HG02981 (cell line): ENCODE data around the gene TTC12.
"Not testable (repeated sequence)": the region's sequence is repeated elsewhere in the genome, so short reads cannot be mapped to it uniquely, and the experiment has no call there.

Experiments
- ATAC-seq: cut with Tn5 transposase; IDR thresholded peaks from one replicate; pipeline ENCODE4 v1.9.1; 2021; ENCODE audit warnings: mild to moderate bottlenecking, moderate library complexity; ENCODE audit not compliant: unreplicated experiment

The TTC12 gene

DNA sequence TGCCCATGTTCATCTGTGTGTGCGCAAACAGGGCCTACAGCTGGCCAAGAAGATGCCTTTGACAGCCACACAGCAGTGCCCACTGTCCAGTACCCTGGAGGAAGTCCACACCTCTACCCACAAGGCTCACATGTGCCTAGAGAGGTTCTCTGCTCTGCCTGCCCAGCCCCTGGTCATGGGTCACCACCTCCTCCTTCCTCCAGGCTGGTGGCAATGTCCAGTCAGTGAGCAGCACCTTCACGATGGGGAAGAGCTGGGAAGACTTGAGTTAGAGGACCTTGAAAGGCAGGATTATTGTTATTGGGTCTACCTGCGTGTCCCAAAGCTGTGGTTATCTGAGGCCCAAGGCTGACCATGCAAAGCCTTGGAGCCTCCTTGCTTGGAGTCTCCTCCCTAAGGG lies 28.4 kb upstream of the TTC12 start:
- no peak for ATAC-seq

DNA sequence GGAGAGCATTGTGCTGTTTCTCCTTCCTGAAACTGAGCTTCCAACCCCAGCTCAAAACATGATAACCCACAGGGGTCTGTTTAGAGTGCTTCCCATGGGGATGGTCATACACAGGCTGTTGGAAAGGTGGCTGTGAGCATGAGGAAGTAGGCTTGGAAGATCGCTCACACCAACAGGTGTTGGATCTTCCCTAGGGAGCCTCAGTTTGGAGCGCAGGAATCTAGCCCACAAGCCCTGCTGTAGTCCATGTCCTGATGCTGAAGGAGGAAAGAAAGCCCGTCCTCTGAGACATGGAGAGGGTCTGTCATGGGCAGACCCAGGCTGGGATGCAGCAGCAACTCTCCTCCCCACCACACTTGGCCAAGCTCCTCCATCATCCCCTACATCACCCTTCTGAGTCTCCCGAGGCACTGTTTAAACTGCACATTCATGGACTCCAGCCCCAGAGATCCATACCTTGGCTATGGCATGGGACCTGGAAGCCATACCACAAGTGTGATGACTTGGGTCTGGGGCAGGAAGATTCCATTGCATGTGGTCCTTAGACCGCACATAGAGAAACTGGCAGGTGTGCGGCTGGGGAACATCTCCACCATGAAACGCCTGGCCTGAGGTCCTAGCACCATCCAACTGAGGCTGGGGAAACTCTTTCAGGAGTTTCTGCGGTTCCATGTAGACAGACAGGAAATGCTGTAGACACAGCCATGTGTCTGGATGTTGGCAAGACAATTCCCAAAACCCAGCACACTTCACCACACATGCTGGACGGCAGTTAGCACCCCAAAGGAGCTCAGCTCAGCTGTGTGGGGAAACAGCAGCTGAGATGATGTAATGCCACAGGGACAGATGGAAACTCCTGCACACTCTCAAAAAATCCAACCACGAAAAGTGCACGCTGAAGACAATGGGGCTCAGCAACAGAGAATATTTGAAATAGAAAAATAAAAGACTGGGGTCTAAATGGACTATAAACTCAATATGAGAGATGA lies 27.6 kb upstream of the TTC12 start:
- ATAC-seq, result no peak

DNA sequence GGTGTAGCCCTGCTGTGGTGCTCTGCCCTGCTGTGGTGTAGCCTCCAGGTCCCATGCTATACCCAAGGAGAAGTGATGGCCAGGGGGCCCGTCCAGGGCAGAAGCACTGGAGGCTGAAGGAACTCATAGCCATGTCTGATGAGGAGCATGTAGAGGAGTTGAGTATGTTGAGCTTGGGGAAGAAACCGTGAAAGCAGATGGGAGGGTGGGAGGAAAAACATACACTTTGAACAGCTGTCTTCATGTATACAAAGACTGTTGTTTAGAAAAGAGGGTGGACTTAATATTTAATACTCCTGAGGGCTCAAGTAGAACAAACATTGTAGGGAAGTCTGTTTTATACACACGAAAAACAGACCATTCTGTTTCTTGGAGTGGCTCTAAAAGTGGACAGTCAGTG lies 26.6 kb upstream of the TTC12 start:
- ATAC-seq, result no peak

DNA sequence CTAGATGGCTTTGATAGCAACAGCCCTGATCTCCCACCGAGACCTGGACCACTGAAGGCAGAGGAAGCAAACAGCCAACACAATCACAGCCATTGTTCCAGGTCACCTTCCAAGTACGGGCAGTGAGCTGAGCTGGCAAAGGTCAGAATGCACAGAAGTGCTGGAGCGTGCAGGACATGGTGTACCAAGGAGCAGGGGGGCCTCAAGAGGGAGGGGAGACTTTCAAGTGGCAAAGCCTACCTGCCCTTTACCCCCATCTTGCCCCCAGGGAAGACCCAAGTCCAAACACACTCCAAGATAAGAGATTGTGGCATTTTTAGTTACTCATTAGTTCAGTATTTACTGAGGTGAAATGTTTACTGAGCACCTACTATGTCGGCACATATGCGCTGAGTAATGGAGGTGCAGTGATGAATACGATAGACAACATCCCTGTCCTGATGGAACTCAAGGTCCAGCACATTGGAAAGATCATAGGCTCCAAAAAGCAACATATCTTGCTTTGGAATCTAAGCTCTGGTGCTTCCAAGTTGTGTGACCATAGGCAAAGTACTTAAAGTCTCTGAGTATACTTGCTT lies 26.0 kb upstream of the TTC12 start:
- no peak for ATAC-seq

DNA sequence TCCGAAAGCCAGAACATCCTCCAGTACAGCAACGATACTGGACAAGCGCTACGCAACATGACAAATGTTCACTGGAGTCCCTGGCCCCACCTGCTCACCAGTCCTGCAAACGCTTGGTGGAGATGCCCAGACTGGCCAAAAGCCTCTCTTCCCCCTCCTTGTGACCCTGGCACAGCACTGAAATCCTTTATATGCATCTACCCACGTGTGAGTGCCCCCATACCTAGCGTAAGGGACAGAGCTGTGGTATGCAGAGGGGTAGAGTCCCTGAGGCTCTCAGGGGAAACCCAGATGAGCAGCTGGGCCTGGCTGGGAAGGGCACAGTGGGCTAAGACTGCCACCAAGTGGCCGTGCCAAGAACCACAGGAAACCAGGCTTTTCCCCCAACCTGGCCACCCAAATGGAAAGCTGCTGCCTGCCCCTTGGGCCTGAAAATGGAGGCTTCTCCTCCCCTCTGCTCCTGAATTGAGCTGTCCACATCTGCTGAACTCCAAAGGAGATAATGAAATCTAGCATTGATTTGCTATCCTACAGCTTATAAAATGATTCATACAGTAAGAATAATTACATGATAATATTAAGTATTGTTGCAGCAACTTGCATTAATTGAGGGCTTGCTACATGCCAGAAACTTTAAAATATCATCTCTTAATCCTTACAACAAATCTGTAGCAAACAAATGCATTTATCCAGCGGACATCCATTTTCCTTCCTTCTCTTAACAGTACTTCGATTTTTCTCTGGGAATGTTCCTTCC lies 24.8 kb upstream of the TTC12 start:
- peak; percentile 93 for ATAC-seq

DNA sequence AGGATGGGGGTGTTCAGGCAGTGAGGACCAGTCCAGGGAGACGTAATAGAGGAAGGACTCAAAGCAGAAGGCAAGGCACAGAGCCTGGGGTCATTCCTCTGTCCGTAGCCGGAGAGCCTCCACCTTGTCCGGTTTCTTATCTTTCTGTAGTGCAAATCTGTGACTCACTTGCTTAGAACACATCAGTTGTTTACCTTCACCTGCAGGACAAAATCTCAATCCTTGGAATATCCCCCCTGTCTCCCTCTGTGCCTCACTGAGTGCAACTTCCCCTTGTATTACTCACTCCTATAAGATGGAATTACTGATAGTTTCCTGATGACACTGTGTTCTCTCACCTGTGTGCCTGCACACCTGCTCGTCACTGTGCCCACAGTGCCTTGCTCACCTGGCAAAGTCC lies 20.4 kb upstream of the TTC12 start:
- no peak for ATAC-seq

DNA sequence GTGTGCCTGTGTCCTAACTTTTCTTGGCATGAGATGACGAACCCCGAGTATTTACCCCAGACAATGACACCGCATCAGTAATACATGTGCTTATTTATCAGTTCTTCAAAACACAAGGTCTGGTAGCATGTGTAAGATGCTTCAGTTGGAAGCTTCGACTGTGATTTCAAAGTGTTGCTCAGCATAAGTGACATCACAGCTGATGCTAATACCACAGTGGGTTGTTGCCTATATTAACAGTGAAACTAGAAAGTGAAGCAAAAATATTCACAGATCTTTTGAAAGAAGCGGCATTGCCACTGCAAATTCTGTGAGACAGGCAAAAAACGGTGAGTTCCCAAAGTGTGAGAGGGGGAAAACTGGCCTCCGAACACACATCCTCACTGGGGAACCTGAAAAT lies 18.4 kb upstream of the TTC12 start:
- no peak for ATAC-seq

DNA sequence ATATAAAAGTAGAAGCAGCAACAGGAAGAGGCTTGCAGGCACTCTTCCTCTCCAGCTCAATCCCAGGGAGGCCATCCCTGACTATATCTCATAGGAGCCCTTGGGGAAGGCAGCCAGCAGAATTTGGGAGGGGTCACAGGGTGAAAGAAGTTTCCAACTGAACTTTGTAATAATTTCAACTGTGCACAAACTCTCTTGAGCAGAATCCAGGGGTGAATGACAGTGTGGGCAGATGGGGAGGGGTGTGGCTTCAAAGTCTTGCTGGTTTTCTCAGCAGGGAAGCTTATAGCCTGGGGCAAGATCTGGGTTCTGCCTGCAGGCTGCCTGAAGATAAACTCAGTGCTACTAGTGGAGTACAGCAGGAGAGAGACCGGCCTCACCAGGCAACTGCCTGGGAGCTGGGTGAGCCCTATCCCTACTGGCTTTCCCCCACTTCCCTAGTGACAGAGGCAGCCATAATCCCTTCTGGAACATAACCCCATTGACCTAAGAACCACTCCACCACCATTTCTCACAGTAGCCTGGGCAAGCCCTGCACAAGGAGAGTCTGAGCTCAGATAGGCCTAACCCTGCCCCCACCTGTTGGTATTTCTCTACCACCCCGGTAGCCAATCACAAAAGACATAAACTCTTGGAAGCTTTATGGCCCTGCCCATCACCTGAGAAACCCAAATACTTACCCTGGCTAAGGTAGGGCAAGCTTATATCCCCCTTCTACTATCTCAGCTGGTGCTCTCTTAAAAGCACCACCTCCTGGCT lies 17.8 kb upstream of the TTC12 start:
- no peak for ATAC-seq

DNA sequence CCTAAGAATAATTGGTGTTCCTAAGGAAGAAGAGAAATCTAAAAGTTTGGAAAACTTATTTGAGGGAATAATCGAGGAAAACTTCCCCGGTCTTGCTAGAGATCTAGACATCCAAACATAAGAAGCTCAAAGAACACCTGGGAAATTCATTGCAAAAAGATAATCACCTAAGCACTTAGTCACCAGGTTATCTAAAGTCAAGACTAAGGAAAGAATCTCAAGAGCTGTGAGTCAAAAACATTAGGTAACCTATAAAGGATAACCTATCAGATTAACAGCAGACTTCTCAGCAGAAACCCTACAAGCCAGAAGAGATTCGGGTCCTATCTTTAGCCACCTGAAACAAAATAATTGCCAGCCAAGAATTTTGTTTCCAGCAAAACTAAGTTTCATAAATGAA lies 15.9 kb upstream of the TTC12 start:
- not testable (repeated sequence) for ATAC-seq

DNA sequence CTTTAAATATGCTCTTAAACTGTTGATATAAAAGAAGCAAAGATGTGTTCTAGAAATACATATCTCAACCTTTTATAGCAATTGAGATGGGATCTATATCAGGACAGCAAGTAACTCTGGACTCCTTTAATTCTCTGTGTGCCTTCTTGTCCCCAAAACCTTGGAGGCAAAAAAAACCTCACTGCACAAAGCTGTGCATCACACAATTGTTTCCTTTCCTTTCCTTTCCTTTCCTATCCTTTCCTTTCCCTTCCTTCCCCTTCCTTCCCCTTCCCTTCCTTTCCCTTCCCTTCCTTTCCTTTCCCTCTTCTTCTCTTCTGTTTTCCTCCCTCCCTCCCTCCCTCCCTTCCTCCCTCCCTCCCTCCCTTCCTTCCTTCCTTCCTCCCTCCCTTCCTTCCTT lies 9.5 kb upstream of the TTC12 start:
- ATAC-seq, result no peak

DNA sequence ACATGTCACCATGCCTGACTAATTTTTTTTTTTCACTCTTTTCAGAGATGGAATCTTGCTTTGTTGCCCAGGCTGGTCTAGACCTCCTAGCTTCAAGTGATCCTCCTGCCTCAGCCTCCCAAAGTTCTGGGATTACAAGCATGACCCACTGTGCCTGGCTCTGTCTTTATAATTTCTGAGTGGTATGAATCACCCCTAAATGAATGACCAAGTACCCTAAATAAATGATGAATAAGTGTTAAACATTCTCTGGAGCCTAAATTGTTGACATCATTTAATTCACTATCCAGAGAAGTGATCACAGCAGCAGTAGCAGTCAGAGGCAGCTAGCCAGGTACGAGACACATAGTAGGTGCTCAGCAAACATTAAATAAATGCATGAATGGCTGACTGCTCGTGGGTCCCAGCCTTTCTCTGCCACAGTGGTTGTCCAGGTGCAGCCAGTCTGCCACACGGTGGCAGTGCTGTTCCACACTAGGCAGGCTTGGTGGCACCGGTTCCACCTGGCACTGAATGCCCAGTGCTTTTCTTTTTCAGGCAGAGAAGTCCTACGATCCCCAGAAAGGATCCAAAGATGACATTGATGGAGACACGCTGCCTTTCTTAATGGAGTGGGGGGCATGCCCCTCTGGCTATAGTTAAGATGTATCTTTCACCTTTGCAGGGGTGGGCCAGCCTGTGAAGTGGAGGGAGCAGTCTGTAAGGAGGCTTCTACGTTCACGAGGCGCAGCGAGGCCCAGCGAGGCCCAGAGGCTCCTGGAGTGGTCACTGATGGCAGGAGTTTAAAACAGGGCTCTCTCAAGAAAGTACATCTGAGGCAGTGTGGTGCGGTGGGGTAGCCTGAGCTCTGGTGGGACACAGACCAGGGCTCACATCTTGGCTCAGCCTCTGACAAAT lies 8.7 kb upstream of the TTC12 start:
- peak; percentile 80 for ATAC-seq

DNA sequence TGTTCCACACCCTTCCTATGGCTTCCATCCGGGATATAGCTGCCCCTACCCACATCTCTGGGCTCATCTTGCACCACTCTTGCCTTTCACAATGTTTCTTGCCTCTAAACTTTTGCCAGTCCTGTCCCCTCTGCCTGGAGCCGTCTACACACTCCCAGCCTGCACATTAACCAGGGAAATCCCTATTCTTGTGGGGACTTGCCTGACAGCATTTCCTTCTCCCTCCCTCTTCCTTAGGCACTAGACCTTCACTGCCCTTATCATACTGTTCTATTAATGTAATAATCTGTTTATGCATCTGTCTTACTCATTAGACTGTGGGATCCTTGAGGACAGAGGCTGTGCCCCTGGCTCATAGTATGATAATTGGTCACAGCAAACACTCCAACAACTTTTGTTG lies 5.8 kb upstream of the TTC12 start:
- no peak for ATAC-seq

DNA sequence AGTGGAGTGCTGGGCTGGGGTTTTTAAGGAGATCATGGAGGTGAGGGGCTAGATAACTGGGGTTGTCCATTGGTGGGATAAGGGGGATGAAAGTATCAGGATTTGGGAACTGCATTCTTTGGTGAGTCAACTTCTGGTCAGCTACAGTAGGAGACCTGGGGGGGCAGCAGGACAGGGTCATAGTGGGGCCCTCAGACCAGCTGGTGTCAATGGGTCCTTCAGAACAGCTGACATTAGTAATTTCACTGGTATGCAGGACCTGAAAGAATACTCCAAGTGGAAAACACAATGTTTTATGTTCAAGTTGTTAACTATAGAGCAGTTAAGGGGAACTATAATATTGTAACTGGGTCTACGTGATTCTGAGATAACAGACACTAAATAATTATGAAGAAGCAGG lies 2.8 kb upstream of the TTC12 start:
- no peak for ATAC-seq

DNA sequence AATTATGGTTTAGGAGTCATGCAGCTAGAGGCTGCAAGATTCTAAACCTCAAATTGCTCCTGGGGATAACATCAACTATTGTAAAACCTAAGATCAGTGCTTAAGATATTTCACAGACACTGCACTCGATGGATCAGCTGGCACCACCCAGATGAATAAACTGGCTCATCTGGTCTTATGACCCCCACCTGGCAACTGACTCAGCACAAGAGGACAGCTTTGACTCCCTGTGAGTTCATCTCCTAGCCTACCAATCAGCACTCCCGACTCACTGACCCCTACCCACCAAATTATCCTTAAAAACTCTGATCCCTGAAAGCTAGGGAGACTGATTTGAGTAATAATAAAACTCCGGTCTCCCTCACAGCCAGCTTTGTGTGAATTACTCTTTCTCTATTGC lies 782 bp upstream of the TTC12 start:
- no peak for ATAC-seq

DNA sequence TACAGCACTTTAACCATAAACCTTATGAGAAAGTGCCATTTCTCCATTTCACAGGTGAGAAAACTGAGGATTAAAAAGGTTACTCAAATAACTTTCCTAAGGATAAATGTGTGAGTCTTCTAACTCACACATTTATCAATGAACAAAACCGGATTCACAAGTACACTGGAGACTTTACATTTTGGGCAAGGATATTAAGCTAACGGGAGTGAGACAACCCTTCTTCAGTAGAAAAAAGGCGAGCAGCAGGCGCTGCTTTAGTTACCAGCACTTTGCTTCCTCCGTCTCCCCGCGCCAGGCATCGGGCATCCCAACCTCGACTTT lies 356 bp upstream of the TTC12 start:
- no peak for ATAC-seq

DNA sequence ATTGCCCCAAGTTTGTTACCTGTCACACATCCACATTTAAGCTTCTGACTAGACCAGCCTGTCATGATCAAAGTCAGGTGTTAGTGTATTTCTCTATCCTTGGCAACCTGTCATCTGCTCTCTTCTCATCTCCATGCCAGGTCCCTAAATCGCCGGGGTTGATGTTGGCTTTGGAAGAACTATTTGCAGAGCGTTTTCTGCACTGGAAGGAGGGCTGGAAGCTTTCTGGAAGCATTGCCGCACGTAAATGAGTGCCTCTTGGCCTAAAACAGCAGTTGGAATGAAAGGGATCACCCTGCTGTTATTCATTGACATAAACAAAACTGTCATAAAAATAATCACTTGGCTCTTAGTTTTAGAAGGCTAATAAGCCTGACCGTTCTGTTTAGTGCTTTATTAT lies 1.4 kb downstream of the TTC12 start:
- no peak for ATAC-seq

DNA sequence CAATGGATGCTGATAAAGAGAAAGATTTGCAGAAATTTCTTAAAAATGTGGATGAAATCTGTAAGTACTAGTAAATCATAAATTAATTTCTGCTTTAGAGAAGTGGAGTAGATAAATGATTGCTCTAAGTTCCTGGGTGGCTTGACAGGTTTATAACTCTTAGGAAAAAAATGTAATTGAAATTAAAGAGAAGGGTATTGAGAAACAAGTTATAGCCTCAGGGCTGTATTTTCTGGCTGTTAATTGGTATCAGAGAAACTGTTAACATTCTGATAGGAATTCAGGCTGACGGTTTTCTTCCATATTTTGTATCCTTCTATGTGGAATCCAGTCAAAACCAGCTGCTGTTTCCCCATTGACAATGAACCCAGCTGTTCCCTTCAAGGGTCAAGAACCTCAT lies 1.9 kb downstream of the TTC12 start:
- ATAC-seq, result no peak

DNA sequence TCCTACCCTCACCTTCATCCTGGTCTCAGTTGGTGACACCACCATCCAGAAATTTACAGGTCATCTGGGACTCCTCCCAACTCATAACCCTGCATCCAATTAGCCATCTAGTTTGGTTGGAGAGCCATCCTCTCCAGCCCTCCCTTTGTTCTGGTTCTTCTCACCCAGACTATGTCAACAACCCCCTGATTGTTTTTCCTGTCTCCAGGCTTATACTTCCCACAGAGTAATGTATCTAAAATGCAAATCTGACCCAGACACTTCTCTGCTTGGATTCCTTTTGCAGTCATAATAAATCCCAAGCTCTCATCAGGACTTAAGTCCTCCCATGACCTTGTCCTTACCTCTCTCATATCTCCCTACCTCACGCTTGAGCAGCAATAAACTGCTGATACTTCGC lies 3.0 kb downstream of the TTC12 start:
- no peak for ATAC-seq

DNA sequence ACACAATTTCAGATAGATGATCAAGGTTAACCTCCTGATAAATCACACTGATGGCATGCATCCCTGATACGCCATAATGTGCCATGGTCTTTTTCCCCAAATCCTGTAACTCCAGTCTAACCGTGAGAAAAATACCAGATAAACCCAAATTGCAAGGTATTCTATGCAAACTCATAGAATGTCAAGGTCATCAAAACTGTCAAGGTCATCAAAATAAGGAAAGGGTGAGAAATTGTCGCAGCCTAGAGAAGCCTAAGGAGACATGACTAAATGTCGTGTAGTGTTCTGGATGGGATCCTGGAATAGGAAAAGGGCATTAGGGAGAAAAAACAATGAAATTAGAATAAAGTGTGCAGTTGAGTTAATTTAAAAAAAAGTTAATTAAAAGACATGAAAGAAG lies 4.7 kb downstream of the TTC12 start:
- no peak for ATAC-seq

DNA sequence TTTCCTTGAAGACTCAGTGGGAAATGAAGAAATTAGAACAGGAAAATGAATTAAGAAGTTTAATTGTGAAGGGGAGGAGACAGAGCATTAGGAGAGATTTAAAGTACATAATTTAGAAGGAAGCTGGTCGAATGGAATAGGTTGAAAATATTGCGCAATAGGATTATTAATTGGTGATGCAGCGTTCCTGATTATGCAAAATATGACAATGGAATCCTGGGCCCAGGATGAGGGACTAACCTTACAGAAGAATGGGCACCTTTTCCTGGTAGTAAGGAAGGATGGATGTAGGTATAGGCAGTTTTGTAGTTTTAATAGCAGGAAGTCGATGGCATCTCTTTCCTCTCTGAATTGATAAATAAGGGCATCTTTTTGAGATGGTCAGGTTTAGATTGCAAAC lies 7.8 kb downstream of the TTC12 start:
- ATAC-seq, result no peak
